ENCODE measurements around the gene NACC1. TPM values are rescaled to one million over a fixed set of nuclear protein-coding genes. Genes with fewer than 3 reads are reported as not detected.
A peak's percentile ranks its signal among the peaks of the same experiment; 100 is the strongest.

NACC1 gene
- total and polyA plus RNA-seq, 2 of the 13 experiments (the other 11 are each of a cell fraction or from before 2014, with no cell fraction given), result 31.8 to 42.3 TPM

DNA sequence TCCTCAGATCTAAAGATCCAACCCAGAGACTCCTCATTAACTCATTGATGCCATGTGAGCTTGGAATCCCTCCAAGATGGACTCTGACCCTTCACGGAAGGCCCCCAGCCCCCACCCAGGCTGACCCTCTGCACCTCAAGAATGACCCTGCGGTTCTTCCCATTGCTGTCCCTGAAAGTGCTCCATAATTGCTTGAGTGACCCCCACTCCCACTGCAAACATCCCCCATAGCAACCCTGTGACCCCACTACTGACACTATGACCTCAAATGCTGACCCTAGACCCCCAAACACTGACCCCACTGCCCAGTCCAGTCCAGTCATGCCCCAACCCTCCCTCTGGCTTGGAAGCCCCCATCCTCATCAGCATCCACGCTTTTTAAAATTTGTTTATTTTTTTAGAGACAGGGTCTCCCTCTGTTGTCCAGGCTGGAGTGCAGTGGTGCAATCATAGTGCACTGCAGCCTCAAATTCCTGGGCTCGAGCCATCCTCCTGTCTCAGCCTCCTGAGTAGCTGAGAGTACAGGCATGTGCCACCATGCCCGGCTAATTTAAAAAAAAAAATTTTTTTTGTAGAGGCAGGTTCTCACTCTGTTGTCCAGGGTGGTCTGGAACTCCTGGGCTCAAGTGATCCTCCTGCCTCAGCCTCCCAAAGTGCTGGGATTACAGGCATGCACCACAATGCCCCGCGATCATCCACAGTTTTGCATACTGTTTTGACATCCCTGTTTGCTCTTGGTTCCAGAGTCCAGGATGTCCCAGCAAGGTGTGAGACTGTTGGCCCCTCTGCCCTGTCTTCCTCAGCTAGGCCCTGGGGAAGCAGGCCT is 16.3 kb upstream of the NACC1 start (continued):
- TF ChIP-seq ZNF124 (CRISPR knock-in tag; IDR thresholded peaks at IDR 0.05) (no peak), ZNF414 (CRISPR knock-in tag; IDR thresholded peaks at IDR 0.05) (no peak), CHD4 (IDR thresholded peaks at IDR 0.05; ENCODE audit: borderline replicate concordance, low read length) (no peak), SP4 (CRISPR knock-in tag; IDR thresholded peaks at IDR 0.05) (no peak), ZNF496 (CRISPR knock-in tag; IDR thresholded peaks at IDR 0.05; ENCODE audit: insufficient replicate concordance) (no peak), NR2F2 (IDR thresholded peaks at IDR 0.05; ENCODE audit: borderline replicate concordance, low read depth) (no peak), ZSCAN9 (CRISPR knock-in tag; IDR thresholded peaks at IDR 0.05; ENCODE audit: borderline replicate concordance) (no peak), ZNF207 (IDR thresholded peaks at IDR 0.05; ENCODE audit: borderline replicate concordance) (no peak), FOXC1 (CRISPR knock-in tag; IDR thresholded peaks at IDR 0.05; ENCODE audit: borderline replicate concordance) (no peak; the same call in 1 of the 2 replicates), ZNF17 (CRISPR knock-in tag; IDR thresholded peaks at IDR 0.05) (no peak), SP5 (CRISPR knock-in tag; IDR thresholded peaks at IDR 0.05; ENCODE audit: borderline replicate concordance, low read depth) (no peak), SRF (IDR thresholded peaks at IDR 0.05; ENCODE audit: low read depth, low read length) (no peak), STAT5B (CRISPR knock-in tag; IDR thresholded peaks at IDR 0.05) (no peak), TBX2 (CRISPR knock-in tag; IDR thresholded peaks at IDR 0.05; ENCODE audit: borderline replicate concordance) (no peak), ISX (CRISPR knock-in tag; conservative IDR thresholded peaks at IDR 0.05) (no peak), TBX3 (IDR thresholded peaks at IDR 0.05; ENCODE audit: borderline replicate concordance) (peak; percentile 74; the same call in 1 of the 2 replicates), U2AF1 (optimal IDR thresholded peaks at IDR 0.05; ENCODE audit: low read depth, low read length) (no peak), JDP2 (CRISPR knock-in tag; IDR thresholded peaks at IDR 0.05; ENCODE audit: borderline replicate concordance) (no peak)
- TF ChIP-seq, protein P1, sequence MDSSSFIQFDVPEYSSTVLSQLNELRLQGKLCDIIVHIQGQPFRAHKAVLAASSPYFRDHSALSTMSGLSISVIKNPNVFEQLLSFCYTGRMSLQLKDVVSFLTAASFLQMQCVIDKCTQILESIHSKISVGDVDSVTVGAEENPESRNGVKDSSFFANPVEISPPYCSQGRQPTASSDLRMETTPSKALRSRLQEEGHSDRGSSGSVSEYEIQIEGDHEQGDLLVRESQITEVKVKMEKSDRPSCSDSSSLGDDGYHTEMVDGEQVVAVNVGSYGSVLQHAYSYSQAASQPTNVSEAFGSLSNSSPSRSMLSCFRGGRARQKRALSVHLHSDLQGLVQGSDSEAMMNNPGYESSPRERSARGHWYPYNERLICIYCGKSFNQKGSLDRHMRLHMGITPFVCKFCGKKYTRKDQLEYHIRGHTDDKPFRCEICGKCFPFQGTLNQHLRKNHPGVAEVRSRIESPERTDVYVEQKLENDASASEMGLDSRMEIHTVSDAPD (CRISPR knock-in tag; IDR thresholded peaks at IDR 0.05), result no peak
- TF ChIP-seq, protein P2, sequence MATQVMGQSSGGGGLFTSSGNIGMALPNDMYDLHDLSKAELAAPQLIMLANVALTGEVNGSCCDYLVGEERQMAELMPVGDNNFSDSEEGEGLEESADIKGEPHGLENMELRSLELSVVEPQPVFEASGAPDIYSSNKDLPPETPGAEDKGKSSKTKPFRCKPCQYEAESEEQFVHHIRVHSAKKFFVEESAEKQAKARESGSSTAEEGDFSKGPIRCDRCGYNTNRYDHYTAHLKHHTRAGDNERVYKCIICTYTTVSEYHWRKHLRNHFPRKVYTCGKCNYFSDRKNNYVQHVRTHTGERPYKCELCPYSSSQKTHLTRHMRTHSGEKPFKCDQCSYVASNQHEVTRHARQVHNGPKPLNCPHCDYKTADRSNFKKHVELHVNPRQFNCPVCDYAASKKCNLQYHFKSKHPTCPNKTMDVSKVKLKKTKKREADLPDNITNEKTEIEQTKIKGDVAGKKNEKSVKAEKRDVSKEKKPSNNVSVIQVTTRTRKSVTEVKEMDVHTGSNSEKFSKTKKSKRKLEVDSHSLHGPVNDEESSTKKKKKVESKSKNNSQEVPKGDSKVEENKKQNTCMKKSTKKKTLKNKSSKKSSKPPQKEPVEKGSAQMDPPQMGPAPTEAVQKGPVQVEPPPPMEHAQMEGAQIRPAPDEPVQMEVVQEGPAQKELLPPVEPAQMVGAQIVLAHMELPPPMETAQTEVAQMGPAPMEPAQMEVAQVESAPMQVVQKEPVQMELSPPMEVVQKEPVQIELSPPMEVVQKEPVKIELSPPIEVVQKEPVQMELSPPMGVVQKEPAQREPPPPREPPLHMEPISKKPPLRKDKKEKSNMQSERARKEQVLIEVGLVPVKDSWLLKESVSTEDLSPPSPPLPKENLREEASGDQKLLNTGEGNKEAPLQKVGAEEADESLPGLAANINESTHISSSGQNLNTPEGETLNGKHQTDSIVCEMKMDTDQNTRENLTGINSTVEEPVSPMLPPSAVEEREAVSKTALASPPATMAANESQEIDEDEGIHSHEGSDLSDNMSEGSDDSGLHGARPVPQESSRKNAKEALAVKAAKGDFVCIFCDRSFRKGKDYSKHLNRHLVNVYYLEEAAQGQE (IDR thresholded peaks at IDR 0.05; ENCODE audit: borderline replicate concordance in 1 of 2, low read depth in 1 of 2, low read length in 2 of 2), result no peak
- TF ChIP-seq, protein P3, sequence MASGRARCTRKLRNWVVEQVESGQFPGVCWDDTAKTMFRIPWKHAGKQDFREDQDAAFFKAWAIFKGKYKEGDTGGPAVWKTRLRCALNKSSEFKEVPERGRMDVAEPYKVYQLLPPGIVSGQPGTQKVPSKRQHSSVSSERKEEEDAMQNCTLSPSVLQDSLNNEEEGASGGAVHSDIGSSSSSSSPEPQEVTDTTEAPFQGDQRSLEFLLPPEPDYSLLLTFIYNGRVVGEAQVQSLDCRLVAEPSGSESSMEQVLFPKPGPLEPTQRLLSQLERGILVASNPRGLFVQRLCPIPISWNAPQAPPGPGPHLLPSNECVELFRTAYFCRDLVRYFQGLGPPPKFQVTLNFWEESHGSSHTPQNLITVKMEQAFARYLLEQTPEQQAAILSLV (CRISPR knock-in tag; IDR thresholded peaks at IDR 0.05; ENCODE audit: borderline replicate concordance), result no peak
- TF ChIP-seq, protein P4, sequence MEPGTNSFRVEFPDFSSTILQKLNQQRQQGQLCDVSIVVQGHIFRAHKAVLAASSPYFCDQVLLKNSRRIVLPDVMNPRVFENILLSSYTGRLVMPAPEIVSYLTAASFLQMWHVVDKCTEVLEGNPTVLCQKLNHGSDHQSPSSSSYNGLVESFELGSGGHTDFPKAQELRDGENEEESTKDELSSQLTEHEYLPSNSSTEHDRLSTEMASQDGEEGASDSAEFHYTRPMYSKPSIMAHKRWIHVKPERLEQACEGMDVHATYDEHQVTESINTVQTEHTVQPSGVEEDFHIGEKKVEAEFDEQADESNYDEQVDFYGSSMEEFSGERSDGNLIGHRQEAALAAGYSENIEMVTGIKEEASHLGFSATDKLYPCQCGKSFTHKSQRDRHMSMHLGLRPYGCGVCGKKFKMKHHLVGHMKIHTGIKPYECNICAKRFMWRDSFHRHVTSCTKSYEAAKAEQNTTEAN (CRISPR knock-in tag; conservative IDR thresholded peaks at IDR 0.05), result no peak

Data from HepG2 (cell line).